Coronary artery (tissue), 2 donors: ENCODE results near the gene LMO2.

Source experiments
- DNase-seq: peaks from one replicate; pipeline ENCODE4 v3.0.0-alpha.2; 2017; ENCODE audit warnings: low spot score
- H3K27ac ChIP-seq, 2 donors: fragments of 200-600 bp; sonication (generic); one replicate each; pipeline ENCODE4 v1.5.1; 2016 to 2019
- H3K4me3 ChIP-seq: fragments of 200-600 bp; sonication (generic); 2 replicates; pipeline ENCODE4 v1.5.1; 2016; ENCODE audit warnings: mild to moderate bottlenecking, moderate library complexity
- TF ChIP-seq, protein P1 (sequence below): fragments of 200-600 bp; sonication (generic); IDR thresholded peaks from one replicate; pipeline ENCODE4 v1.5.1; 2019; ENCODE audit warnings: antibody characterized with exemption

LMO2 gene

GRCh38 chr11:33906484-33907186 lies 14.8 kb upstream of the LMO2 start:
- no peak for DNase-seq
- no peak overlapping the region for H3K4me3 ChIP-seq
- TF ChIP-seq, protein P1, sequence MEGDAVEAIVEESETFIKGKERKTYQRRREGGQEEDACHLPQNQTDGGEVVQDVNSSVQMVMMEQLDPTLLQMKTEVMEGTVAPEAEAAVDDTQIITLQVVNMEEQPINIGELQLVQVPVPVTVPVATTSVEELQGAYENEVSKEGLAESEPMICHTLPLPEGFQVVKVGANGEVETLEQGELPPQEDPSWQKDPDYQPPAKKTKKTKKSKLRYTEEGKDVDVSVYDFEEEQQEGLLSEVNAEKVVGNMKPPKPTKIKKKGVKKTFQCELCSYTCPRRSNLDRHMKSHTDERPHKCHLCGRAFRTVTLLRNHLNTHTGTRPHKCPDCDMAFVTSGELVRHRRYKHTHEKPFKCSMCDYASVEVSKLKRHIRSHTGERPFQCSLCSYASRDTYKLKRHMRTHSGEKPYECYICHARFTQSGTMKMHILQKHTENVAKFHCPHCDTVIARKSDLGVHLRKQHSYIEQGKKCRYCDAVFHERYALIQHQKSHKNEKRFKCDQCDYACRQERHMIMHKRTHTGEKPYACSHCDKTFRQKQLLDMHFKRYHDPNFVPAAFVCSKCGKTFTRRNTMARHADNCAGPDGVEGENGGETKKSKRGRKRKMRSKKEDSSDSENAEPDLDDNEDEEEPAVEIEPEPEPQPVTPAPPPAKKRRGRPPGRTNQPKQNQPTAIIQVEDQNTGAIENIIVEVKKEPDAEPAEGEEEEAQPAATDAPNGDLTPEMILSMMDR: no peak
- no peak overlapping the region for H3K27ac ChIP-seq

DNA sequence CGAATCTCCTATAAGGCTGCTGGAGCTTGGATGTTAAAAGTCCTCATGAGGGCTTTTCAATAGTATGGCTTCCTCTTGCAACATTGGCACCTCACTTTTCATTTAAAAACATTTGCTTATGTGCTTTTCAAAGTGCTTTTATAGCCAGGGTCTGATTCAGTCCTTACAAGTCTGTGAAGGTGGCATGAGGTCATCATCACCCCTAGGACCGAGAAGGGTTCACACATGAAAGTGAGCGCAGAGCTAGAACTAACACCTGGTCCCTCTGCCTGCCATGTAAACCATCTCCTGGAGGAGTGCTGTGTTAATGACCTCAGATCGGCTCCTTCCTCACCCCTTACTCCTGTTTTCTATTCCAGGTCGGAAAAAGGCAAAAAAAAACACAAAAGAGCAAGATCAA lies 12.2 kb upstream of the LMO2 start:
- TF ChIP-seq, protein P1: no peak
- no peak for DNase-seq
- no peak overlapping the region for H3K27ac ChIP-seq
- no peak overlapping the region for H3K4me3 ChIP-seq

GRCh38 chr11:33900159-33900840 lies 8.4 kb upstream of the LMO2 start:
- H3K4me3 ChIP-seq: no peak overlapping the region
- peak overlapping the region in 1 of 2 donors; percentile 62 for H3K27ac ChIP-seq
- DNase-seq: no peak
- TF ChIP-seq, protein P1: no peak

- TF ChIP-seq, protein P1: no peak
- peak; percentile 83 for DNase-seq
- H3K4me3 ChIP-seq: peak overlapping the region; percentile 50
- H3K27ac ChIP-seq: peak overlapping the region in 1 of 2 donors; percentile 62
These were observed 7.6 kb upstream of the LMO2 start for GRCh38 chr11:33899400-33900037.

DNA sequence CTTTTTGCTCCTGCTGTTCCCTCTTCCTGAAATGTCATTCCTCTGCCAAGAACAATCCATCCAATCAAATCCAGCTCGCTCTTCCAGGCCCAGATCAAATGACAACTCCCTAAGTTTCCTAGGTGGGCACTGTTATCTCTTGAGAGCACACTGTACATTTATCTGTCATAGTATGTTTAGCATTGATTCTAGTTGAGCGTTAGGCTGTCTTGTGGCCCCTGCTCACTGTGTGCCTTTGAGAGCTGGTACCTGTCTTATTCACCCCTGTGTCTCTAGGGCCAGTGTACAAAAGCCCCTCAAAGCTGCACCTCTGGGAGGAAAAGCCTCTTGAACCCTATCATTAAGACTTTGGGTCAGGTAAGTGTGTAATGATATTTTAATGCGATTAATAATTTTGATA lies 7.1 kb upstream of the LMO2 start:
- Histone ChIP-seq H3K27ac (peak overlapping the region in 1 of 2 donors; percentile 77), H3K4me3 (no peak overlapping the region)
- no peak for DNase-seq
- TF ChIP-seq, protein P1: no peak

- no peak overlapping the region for H3K27ac ChIP-seq
- no peak for DNase-seq
- H3K4me3 ChIP-seq: no peak overlapping the region
- TF ChIP-seq, protein P1: no peak
These were observed 6.0 kb upstream of the LMO2 start for GRCh38 chr11:33897761-33898375.
